ENCODE data around the gene NDUFB11.

DNA sequence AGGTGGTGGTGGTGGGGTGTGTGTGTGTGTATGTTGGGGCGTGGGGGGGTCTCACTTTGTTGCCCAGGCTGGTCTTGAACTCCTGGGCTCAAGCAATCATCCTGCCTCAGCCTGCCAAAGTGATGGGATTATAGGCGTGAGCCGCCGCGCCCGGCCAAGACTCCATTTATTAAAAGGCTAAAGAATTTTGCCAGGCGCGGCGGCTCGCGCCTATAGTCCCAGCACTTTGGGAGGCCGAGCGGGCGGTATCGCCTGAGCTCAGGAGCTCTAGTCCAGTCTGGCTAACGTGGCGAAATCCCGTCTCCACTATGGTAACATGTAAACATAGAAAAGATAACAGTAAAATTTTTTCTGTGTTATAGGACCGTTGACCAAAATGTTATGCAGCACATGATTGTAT lies 45.4 kb upstream of the NDUFB11 start:
- no peak for TF ChIP-seq POLR2AphosphoS5 (IDR thresholded peaks at IDR 0.05; ENCODE audit: borderline replicate concordance, low read depth, low read length)
- TF ChIP-seq EZH2 (IDR thresholded peaks at IDR 0.05), result no peak

Data from SK-N-MC (cell line).